Testis (tissue), 5 donors: Measurements from ENCODE around the gene RAB35. TPM values are rescaled to one million over a fixed set of nuclear protein-coding genes. Genes with fewer than 3 reads are reported as not detected.

ENCODE experiments used
- DNase-seq: peaks from one replicate; pipeline ENCODE4 v3.0.0-alpha.2; 2019
- H3K27ac ChIP-seq, 2 donors: fragments of 200-600 bp; sonication (generic); one replicate each; pipeline ENCODE4 v1.5.1; 2019
- H3K27me3 ChIP-seq: fragments of 200-600 bp; sonication (generic); one replicate; pipeline ENCODE4 v1.5.1; 2019
- H3K36me3 ChIP-seq: fragments of 200-600 bp; sonication (generic); one replicate; pipeline ENCODE4 v1.5.1; 2017; ENCODE audit warnings: low read depth; ENCODE audit errors: missing control alignments
- H3K4me1 ChIP-seq: fragments of 200-600 bp; sonication (generic); one replicate; pipeline ENCODE4 v1.5.1; 2019
- H3K4me3 ChIP-seq, 2 donors: fragments of 200-600 bp; sonication (generic); one replicate each; pipeline ENCODE4 v1.5.1; 2017 to 2019
- H3K9me3 ChIP-seq: fragments of 200-600 bp; sonication (generic); one replicate; pipeline ENCODE4 v1.5.1; 2017
- CTCF ChIP-seq, 3 experiments: fragments of 450-650 bp in 2 of 3; fragments of 200-600 bp in 1 of 3; sonication (generic) in 1 of 3; IDR thresholded peaks; one replicate each; pipeline ENCODE4 v1.5.1; 2016 to 2019; ENCODE audit warnings: antibody characterized with exemption in 3 of 3, mild to moderate bottlenecking in 2 of 3, moderate library complexity in 1 of 3
- POLR2A ChIP-seq: fragments of 450-650 bp; IDR thresholded peaks from one replicate; pipeline ENCODE4 v1.6.1; 2017; ENCODE audit warnings: antibody characterized with exemption, mild to moderate bottlenecking, moderate library complexity
- WGBS, 2 donors: methylation state at CpG; one replicate each; pipeline ENCODE4 v1.1.5; 2018; 5-methylcytosine and 5-hydroxymethylcytosine counted together
- intact Hi-C: fragments of 100-400 bp; cut with DNase I; formaldehyde crosslinking; loops from one replicate; pipeline ENCODE4 v1.15.1; 2023; ENCODE audit warnings: low total_unique reads
- long read RNA-seq, 2 donors: transcript quantifications; one replicate each; lab custom pipeline, GENCODE V29; 2026
- polyA plus RNA-seq: library from polyadenylated mRNA; stranded (reverse); fragments of 350-450 nt; fragmentation: Illumina TruSeq; extraction: RNeasy Lipid Tissue Mini Kit (QIAGEN cat#74804); gene quantifications from one replicate; pipeline ENCODE4 v1.2.3, GENCODE V29; 2014; ENCODE audit warnings: low read depth, low replicate concordance; ENCODE audit not compliant: insufficient read depth
- total RNA-seq, 2 donors: library from RNA; depleted of rRNA; stranded (reverse); fragments of >200 nt; gene quantifications; one replicate each; pipeline ENCODE4 v1.2.3, GENCODE V29; 2016

RAB35 gene
- total RNA-seq (10 to 100 TPM; 21.1 to 27.4 TPM), polyA plus RNA-seq (24.4 TPM)
- long read RNA-seq, donor 1, transcript RAB35-201 (6 exons, 2,945 nt): major isoform, 17 of 27 reads
- long read RNA-seq, donor 1, partial matches to known transcripts: 10 of 27 reads
- long read RNA-seq, donor 1, other reads (novel, unspliced or antisense): 0 of 27 reads
- long read RNA-seq, donor 2, transcript RAB35-202 (5 exons, 939 nt): minor isoform, 5 of 30 reads
- long read RNA-seq, donor 2, transcript RAB35-201 (6 exons, 2,945 nt): major isoform, 19 of 30 reads
- long read RNA-seq, donor 2, partial matches to known transcripts: 6 of 30 reads
- long read RNA-seq, donor 2, other reads (novel, unspliced or antisense): 0 of 30 reads

GRCh38 chr12:120116441-120116791, at the start of gene RAB35:
Gene RAB35, minus strand, starts transcription at chr12:120116753. Its CDS starts 103 bp downstream, at chr12:120116650.
- peaks cover 29% of the 10 kb centered on the region for H3K4me1 ChIP-seq

GRCh38 chr12:120164293-120164692, 47.7 kb upstream of the RAB35 start:
- intact Hi-C loops: no loop called here

More at GRCh38 chr12:120116441-120116791, at the start of gene RAB35:
- WGBS, 2 donors: 1% methylated on average over 21 of the region's 50 CpGs; no CpG with 5 or more reads in 1 of the 2 donors
- H3K27ac ChIP-seq: peak within 1 kb of the TSS; percentile 79 to 91
- H3K9me3 ChIP-seq: no peaks in the 10 kb centered on the region
- intact Hi-C loops: no loop called here
- TF ChIP-seq POLR2A (no peak), CTCF (IDR thresholded peaks at IDR 0.05) (no peak)
- H3K36me3 ChIP-seq: no peaks in the 10 kb centered on the region
- DNase-seq: no peak
- H3K27me3 ChIP-seq: no peaks in the 10 kb centered on the region
- H3K4me3 ChIP-seq: peak within 1 kb of the TSS; percentile 70 to 74

GRCh38 chr12:120162763-120163162, 46.2 kb upstream of the RAB35 start:
- H3K36me3 ChIP-seq: no peaks in the 10 kb centered on the region
- H3K27me3 ChIP-seq: no peaks in the 10 kb centered on the region
- H3K27ac ChIP-seq: no peak overlapping the region
- no peak overlapping the region for H3K4me3 ChIP-seq
- 89 to 92% methylated on average over 6 to 8 of the region's 8 CpGs for WGBS, 2 donors
- no peak for DNase-seq
- intact Hi-C loops: no loop called here
- TF ChIP-seq CTCF (IDR thresholded peaks at IDR 0.05) (no peak), POLR2A (no peak)
- no peaks in the 10 kb centered on the region for H3K4me1 ChIP-seq
- H3K9me3 ChIP-seq: no peaks in the 10 kb centered on the region

More at GRCh38 chr12:120164293-120164692, 47.7 kb upstream of the RAB35 start:
- H3K27me3 ChIP-seq: no peaks in the 10 kb centered on the region
- no peaks in the 10 kb centered on the region for H3K36me3 ChIP-seq
- TF ChIP-seq POLR2A (no peak), CTCF (IDR thresholded peaks at IDR 0.05) (no peak)
- no peaks in the 10 kb centered on the region for H3K4me1 ChIP-seq
- no peak overlapping the region for H3K4me3 ChIP-seq
- H3K9me3 ChIP-seq: no peaks in the 10 kb centered on the region
- 89 to 93% methylated on average over 4 to 11 of the region's 11 CpGs for WGBS, 2 donors
- DNase-seq: no peak
- no peak overlapping the region for H3K27ac ChIP-seq

GRCh38 chr12:120161852-120162251, 45.3 kb upstream of the RAB35 start:
- Histone ChIP-seq H3K4me1 (no peaks in the 10 kb centered on the region), H3K27me3 (no peaks in the 10 kb centered on the region), H3K27ac (no peak overlapping the region), H3K4me3 (no peak overlapping the region), H3K9me3 (no peaks in the 10 kb centered on the region), H3K36me3 (no peaks in the 10 kb centered on the region)
- 92 to 100% methylated on average over 1 to 11 of the region's 11 CpGs for WGBS, 2 donors
- no peak for TF ChIP-seq CTCF (IDR thresholded peaks at IDR 0.05)
- no peak for TF ChIP-seq POLR2A
- no peak for DNase-seq
- intact Hi-C loops: no loop called here
